Measurements from ENCODE around the gene SPSB1. TPM values are rescaled to one million over a fixed set of nuclear protein-coding genes. Genes with fewer than 3 reads are reported as not detected.

SPSB1 gene
- total RNA-seq, 2 donors from 2014 or later: 20.4 to 26.9 TPM

GRCh38 chr1:9265037-9265436 lies 27.7 kb upstream of the SPSB1 start:
- Mint-ChIP-seq H3K4me1 (no peaks in the 10 kb centered on the region), H3K36me3 (ENCODE audit: low read depth) (peaks cover 17% of the 10 kb centered on the region), H3K27me3 (ENCODE audit: insufficient read depth) (no peaks in the 10 kb centered on the region), H3K9me3 (peaks cover 6% of the 10 kb centered on the region), H3K4me3 (no peak overlapping the region), H3K27ac (no peak overlapping the region)
- 91 to 95% methylated on average over 5 to 10 of the region's 10 CpGs for WGBS, 2 experiments (ENCODE audit: insufficient coverage in 1 of 2, insufficient read length in 1 of 2)
- Histone ChIP-seq H3K9ac (ENCODE audit: extremely low read depth, low read length, poor library complexity, severe bottlenecking) (no peak overlapping the region), H3K27me3 (ENCODE audit: control insufficient read depth, insufficient read depth, low read length, poor library complexity, severe bottlenecking) (no peaks in the 10 kb centered on the region), H3K27ac (ENCODE audit: low read depth, low read length) (no peak overlapping the region), H3K36me3 (ENCODE audit: control insufficient read depth, insufficient read depth, low read length) (no peaks in the 10 kb centered on the region), H3K4me3 (ENCODE audit: low read length) (no peak overlapping the region), H3K4me1 (ENCODE audit: control insufficient read depth, insufficient read depth, low read length) (no peaks in the 10 kb centered on the region), H3K9me3 (ENCODE audit: control insufficient read depth, low read length) (peaks cover 1% of the 10 kb centered on the region)
- no peak for TF ChIP-seq CTCF (conservative IDR thresholded peaks at IDR 0.05)
- no peak for DNase-seq

GRCh38 chr1:9265968-9266367 lies 26.7 kb upstream of the SPSB1 start:
- no peak overlapping the region for H3K27ac ChIP-seq (ENCODE audit: low read depth, low read length)
- TF ChIP-seq CTCF (conservative IDR thresholded peaks at IDR 0.05): no peak
- no peaks in the 10 kb centered on the region for H3K9me3 ChIP-seq (ENCODE audit: control insufficient read depth, low read length)
- WGBS, 2 experiments (ENCODE audit: insufficient coverage in 1 of 2, insufficient read length in 1 of 2): 77 to 86% methylated on average over 8 to 12 of the region's 12 CpGs
- Mint-ChIP-seq H3K36me3 (ENCODE audit: low read depth) (peaks cover 11% of the 10 kb centered on the region), H3K9me3 (no peaks in the 10 kb centered on the region), H3K27me3 (ENCODE audit: insufficient read depth) (no peaks in the 10 kb centered on the region), H3K4me1 (no peaks in the 10 kb centered on the region), H3K4me3 (no peak overlapping the region), H3K27ac (peak overlapping the region; percentile 74)
- H3K4me3 ChIP-seq (ENCODE audit: low read length): no peak overlapping the region
- no peaks in the 10 kb centered on the region for H3K27me3 ChIP-seq (ENCODE audit: control insufficient read depth, insufficient read depth, low read length, poor library complexity, severe bottlenecking)
- no peak overlapping the region for H3K9ac ChIP-seq (ENCODE audit: extremely low read depth, low read length, poor library complexity, severe bottlenecking)
- DNase-seq: no peak
- no peaks in the 10 kb centered on the region for H3K36me3 ChIP-seq (ENCODE audit: control insufficient read depth, insufficient read depth, low read length)
- H3K4me1 ChIP-seq (ENCODE audit: control insufficient read depth, insufficient read depth, low read length): no peaks in the 10 kb centered on the region

GRCh38 chr1:9267352-9267686 lies 25.4 kb upstream of the SPSB1 start:
- 83% methylated on average over 7 of the region's 7 CpGs; no CpG with 5 or more reads in 1 of the 2 experiments for WGBS, 2 experiments (ENCODE audit: insufficient coverage in 1 of 2, insufficient read length in 1 of 2)

More at GRCh38 chr1:9267352-9267686, 25.4 kb upstream of the SPSB1 start:
- Mint-ChIP-seq H3K9me3 (no peaks in the 10 kb centered on the region), H3K27me3 (ENCODE audit: insufficient read depth) (no peaks in the 10 kb centered on the region), H3K4me1 (no peaks in the 10 kb centered on the region), H3K4me3 (no peak overlapping the region), H3K27ac (no peak overlapping the region), H3K36me3 (ENCODE audit: low read depth) (peaks cover 7% of the 10 kb centered on the region)
- Histone ChIP-seq H3K4me1 (ENCODE audit: control insufficient read depth, insufficient read depth, low read length) (no peaks in the 10 kb centered on the region), H3K9ac (ENCODE audit: extremely low read depth, low read length, poor library complexity, severe bottlenecking) (no peak overlapping the region), H3K27me3 (ENCODE audit: control insufficient read depth, insufficient read depth, low read length, poor library complexity, severe bottlenecking) (no peaks in the 10 kb centered on the region), H3K4me3 (ENCODE audit: low read length) (no peak overlapping the region), H3K36me3 (ENCODE audit: control insufficient read depth, insufficient read depth, low read length) (no peaks in the 10 kb centered on the region), H3K9me3 (ENCODE audit: control insufficient read depth, low read length) (no peaks in the 10 kb centered on the region), H3K27ac (ENCODE audit: low read depth, low read length) (no peak overlapping the region)
- no peak for TF ChIP-seq CTCF (conservative IDR thresholded peaks at IDR 0.05)
- DNase-seq: no peak
